Fibroblast of gingiva (primary cell): ENCODE results near the gene TLL2.

ENCODE experiments used
- DNase-seq: peaks from one replicate; pipeline ENCODE4 v3.0.0-alpha.2; 2011; ENCODE audit warnings: low read depth

The TLL2 gene

DNA sequence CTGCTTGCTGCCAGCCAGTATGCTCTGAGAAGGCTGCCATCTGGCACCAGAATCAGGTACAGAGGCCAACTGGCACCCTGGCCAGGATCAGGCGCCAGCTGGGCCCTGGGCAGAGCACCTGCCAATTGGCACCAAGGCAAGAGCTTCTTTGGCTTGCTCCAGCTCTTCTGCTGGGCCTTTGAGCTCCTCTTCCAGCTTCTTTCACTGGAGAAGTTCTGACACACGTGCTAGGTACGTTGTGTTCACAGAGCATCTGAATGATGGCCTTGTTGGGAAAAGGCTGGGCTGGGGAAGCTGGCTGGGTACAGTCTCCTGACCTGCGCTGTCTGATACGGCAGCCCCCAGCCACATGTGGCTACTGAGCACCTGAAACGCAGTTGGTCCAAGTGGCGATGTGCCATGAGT, 123.3 kb downstream of the TLL2 start:
- peak; percentile 11 for DNase-seq

DNA sequence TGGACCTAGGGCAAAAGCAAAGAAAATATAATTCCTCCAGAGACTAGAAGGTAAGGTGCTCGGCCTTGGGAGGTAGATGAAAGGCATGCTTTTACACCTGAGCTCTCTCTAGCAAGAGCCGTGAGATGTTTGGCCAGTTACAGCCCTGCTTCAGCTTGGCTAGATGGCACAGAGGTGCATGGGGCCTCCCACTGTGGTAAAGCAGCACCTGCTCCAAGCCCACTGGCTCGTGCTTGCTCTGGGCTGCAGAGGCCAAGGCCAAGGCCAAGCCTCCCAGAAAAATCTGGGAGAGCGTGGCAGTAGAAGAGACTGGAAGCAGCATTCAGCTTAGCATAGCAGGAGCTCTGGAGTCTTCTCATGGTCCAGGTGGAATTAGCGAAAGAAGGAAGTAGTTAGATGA, 123.9 kb downstream of the TLL2 start:
- DNase-seq, result no peak

DNA sequence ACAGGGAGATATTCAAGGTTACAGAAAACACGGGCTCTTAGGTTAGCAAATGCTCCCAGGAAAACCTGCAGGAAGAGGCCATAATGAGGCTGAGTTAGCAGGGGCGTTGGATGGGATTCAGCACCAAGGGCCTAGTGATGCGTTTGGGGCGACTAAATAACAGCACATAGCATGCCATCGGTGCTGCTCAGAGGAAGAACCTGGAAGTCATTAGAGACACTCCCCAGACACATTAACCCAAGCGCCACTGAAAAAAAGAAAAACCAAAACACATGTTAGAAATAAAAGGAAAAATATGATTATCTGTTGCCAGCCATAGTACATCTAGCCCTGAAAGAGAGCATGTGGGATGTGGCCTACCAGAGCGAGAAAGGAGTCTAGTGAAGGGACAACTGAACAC, 126.1 kb downstream of the TLL2 start:
- no peak for DNase-seq

DNA sequence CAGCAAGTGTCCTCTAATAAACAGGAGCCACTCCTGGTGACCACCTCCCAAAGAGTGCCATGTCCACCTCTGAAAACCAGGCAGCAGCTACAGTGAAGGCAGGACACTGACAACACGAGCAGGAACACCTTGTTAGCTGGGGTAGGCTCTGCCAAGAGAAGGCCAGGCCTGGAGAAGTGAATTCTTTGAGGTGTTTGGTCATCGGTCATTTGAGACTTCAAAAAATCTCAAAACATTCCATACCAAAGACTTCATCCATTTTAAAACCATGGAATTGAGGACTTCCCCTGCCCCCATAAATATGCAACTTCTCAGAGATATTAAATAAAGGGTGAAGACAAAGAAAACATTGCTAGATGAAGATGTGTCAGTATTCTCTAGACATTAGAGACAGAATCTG, 126.6 kb downstream of the TLL2 start:
- DNase-seq, result no peak

DNA sequence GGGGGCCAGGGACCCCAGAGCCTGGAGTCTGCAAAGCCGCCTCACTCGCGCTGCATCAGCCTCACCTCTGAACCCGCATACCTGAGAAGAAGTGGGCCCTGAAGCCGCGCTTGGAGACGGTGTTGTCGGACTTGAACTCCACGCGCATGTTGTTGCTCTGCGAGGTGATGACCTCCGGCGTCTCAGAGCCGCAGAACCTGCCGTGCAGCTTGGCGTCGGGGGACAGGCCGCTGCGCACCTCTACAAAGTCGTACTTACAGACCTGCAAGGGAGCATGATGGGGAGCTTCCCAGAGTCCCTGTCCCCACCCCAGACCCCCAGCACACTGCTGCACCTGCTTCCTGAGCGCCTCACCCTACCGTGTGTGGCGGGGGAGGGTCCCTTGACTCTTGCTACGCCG, 129.2 kb downstream of the TLL2 start:
- no peak for DNase-seq

DNA sequence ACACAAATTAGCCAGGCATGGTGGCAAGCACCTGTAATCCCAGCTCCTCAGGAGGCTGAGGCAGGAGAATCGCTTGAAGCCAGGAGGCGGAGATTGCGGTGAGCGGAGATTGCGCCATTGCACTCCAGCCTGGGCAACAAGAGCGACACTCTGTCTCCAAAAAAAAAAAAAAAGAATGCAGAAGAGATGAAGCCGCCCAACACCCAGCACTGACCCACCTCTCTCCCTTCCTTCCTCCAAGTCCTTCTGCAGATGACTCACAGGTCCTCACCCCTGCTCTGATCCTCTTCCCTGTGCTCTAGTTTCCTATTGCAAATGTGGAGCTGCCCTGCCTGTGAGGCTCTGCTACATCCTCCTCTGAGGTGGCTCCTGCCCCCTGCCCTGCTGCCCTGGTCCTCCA, 132.9 kb downstream of the TLL2 start:
- no peak for DNase-seq

DNA sequence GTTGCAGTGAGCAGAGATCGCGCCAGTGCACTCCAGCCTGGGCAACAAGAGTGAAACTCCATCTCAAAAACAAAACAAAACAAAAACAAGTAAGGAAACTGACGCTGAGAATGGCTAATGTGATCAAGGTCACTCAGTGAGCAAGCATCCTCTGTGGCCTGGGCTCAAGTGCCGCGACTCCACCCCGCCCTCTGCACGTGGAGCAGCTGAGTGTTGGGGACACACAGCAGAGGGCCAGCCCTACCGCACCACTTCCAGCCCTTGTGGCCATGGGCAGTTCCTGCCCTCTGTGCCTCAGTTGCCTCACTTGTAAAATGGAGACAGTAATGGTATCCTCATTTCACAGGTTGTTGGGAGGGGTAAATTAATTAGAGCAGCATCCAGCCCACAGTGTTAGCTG, 134.0 kb downstream of the TLL2 start:
- DNase-seq, result no peak

DNA sequence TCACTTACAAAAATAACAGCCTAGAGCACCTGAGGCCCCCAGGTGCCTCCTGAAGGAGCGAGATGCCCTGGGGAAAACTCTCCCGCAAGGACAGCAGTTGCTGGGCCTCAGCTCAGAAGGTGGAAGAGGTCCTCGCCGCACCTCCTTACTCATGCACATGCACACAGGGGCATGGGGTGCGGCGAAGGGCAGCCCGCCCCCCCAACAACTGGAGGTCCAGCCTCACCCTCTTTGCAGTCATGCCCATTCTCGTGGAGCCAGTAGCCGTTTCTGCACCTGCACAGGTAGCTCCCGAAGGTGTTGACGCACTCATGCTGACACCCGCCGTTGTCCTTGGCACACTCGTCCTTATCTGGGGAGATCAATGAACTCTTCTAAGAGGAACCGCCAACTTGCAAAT, 135.0 kb downstream of the TLL2 start:
- no peak for DNase-seq

DNA sequence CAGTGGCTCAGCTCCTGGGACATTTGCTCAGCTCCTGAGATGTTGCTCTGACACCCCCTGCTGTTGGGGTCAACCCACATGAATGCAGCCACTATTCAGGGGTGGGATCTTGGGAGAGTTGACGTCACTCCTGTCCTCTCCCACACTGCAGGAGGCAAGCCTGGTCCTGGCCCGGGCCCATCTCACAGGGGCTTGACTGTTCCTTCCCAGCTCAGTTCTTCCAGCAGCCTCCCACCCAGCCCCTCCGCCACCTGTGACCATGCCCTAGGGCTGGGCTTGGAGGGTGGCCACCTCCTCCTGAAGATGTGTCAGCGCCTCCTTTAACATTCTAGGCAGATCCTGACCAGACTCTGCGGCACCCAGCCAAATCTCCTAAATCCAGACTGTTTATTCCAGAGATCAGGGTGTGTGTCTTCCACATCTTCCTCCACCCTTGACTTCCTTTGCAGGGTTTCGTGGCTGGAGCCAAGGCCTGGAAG, 135.9 kb downstream of the TLL2 start:
- DNase-seq, result no peak

DNA sequence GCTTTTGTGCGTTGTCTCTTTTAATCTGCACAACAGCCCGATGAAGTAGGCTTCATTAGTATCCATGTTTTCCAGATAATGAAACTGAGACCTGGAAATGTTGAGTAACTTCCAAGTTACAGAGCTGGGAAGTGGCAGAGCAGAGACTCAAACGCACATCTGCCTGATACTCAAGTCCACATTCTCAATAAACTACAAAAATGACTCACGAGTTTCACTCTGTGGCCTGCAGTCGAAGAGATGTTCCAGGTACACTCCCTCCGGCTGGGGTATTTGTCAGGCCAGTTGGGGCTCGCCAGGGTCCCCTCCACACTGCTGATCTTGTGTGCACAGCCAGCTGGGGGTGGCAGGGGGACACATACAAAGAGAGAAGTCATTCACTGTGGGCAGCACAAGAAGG, 137.2 kb downstream of the TLL2 start:
- no peak for DNase-seq

DNA sequence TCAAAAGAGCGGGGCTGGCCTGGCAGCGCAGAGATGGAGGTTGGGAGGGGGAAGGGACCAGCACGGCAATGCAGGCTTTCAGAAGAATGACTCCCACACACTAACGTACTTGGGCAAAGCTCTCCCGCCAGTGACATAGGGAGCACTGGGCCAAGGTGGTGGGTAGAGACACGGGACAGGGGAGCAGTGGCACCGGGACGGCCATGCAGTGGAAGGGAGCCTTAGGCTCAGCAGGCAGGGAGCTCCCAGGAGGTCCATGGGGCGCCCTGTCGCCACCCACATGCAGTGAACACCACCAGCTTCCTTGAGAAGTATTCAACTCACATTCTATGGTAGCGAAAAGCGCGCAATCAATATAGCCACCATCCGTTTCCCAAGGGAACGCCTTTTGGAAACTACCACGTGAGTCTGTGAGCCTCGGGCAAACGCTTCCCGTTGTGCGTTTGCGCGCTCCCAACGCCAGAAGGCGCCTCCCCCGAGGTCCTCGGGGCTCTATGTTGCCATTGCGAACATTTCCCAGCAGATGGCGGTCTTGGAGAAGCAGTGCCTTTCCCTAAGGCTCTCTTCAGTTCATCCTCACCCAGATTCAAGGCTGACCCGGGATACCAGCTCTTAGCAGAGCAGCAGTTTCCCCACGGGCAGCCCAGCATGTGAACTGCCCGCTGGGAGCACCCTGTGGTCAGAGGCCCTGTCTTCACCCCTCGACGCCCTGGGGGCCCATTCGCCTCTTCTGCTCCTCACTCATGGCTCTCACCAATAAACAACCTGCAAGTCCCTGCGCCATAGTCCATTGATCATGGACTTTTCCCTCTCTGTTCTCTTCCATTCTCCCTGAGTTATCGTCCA, 138.5 kb downstream of the TLL2 start:
- peak; percentile 80 for DNase-seq

DNA sequence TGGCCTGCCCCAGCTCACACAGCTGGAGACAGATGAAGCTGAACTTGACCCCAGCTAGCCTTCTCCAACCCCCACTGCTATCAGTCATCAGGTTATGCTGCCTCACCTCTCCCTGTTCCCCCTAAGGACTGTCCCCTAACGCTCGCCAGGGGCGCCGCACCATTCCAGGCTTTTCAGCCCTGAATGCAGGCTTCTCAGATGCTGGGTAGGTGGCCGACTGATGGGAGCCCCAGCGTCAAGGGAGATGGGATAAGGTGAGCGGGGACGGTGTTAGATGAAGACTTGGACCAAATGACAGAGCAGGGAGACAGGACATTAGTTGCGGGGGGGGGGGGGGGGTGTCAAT, 139.1 kb downstream of the TLL2 start:
- DNase-seq, result no peak

DNA sequence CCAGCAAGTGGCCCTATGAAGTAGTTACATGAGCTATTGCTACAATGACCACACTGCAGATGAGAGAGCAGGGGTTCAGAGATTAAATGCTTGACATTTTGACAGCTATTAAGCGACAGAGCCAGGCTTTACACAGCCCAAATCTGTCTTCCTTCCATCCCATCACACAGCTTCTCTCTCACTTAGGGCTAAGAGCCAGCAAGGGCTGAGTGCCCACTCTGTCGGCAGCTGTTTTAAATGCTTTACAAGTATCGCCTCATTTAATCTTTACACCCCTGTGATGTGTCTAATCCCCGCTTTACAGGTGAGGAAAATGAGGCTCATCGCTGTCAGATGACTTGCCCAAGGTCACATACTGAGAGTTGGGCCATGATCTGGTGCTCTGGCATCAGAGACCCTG, 139.7 kb downstream of the TLL2 start:
- DNase-seq, result no peak

DNA sequence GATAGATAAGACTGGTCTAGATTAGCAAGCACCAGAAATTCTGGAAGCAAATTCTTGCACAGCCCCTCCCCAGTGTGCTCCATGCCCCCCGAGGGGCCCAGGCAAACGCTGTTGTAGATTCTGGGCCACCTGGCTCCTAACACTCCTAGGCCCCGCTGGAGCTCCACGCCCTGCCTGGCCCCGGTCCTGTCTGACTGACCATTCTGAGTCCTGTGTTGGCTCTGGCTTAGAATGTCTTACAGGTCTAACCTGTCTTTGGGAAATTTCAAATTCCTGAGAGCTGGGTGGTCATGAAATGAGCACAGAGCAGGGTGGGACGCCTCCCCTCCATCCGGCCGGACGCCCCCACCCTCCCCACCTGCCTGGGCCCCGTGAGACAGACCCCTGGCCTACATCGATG, 142.4 kb downstream of the TLL2 start:
- no peak for DNase-seq

DNA sequence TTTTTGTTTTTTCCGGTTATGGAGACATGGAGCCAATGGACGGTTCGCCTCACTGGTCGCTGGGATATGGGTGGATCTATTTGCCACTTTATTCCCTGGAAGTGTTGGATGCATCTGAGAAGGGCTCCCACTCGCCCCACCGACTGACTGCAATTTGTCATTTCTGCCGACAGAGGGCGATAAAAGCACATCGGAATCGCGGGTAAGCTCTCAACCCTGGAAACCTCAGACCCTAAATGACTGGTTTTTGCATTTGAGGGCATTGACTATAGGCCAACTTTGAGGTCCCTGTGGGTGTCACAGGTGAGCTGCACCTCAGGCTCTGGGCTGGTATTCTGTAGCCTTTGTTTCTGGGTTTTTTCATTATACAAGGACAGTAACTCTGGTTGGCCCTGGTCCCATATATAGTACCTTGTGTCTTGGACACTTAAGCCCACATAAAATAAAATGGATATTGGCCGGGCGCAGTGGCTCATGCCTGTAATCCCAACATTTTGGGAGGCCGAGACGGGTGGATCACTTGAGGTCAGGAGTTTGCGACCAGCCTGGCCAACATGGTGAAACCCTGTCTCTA, 143.1 kb downstream of the TLL2 start:
- DNase-seq, result peak; percentile 5

DNA sequence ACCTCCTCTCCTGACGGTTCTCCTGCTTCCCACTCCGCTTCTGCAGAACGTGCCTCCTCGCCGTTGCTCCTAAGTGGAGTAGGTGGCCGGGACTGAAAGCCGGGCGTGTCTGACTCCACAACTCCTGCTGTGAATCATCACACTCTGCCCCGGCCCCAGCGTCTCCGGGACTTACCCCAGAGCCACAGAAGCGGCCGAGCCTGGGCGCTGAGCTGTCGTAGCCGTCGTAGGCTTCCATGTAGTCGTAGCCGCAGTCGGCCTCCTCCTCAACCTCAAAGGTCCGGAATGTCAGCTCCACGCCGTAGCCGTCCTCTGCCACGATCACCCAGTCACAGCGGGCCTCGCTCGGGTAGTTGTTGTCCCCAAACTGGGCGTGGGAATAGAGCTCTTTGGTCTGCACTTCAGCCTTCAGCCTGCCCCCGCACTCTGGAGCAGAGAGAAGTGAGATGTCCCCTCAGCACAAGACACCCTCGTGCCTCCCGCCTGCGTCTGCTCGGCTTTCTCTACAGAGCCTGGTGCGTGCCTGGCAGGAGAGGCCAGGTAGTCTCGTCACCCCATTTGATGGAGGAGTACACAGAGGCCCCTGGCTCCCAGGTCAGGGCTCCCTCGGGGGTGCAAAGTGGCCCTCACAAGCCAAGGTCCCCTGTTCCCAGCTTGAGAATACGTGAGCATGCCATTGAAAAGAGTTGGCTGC, 143.7 kb downstream of the TLL2 start:
- DNase-seq, result no peak

DNA sequence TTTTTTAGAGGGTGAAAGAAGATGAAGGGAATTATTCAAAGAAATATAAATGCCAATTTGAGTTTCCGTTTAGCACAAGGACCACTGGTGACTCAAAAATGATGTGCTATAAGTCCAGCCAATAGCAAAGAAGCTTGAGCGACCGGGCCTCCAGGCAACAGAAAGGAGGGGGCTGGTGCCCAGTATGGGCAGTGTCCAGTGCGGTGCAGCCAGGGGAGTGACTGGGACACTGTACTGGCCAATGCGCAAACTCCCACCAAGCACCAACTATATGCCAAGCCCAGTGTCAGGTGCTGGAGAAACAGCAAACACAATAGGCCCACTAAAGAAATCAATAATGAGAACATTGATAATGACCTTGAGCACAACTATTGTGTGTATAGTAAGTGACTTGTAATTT, 144.8 kb downstream of the TLL2 start:
- no peak for DNase-seq

DNA sequence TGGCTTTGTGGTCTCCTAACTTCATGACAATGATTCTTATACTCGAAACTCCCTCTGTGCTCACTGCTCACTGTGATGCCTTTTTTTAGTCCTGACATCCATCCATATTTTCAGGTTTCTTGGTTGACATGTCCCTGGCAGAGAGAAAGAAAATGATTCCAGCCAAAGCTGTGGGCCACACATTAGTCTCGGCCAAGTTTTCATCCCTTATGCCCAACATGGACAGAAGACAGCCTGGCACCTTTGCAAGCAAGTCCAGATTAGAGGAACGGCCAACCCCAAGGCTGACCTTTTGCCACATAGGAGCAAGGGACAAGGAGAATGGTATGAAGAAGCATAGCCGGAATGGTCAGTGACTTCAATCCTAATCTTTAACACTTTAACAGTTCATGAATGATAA, 146.3 kb downstream of the TLL2 start:
- DNase-seq, result no peak

DNA sequence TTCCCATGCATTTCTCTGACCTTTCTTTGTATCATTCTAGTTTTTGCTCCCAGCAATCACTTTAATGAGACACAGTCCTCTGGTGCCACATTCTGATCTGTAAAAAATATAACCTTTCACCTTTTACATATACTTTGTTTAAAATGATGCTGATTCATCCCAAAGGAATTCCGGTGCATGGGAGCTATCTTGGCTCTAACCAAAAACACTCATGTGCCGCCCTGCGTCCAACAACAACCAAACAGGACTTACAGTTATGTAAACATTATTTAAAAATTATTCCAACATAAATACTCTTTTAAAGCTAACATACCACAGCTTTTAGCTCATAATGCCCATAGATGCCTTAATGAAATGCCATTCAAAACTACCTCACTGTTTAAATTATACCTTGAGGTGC, 147.2 kb downstream of the TLL2 start:
- peak; percentile 56 for DNase-seq

DNA sequence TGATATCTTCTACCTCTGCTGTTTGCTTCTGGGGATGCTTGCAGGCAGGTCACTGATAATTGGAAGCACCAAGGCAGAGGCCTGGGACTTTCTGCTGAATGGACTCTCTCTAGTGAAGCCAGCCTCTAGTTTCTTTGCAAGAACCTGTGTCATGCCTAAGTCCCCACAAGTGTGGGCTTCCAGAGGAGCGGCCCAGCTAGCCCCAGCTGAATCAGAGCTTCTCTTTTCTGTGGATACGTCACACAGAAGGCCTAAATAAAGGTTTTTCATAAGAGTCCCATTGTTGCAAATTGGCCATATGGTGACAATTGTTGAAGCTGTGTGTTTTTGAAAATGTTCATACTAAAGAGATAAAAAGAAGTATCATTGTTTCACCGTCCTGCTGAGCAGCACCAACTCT, 148.2 kb downstream of the TLL2 start:
- no peak for DNase-seq

DNA sequence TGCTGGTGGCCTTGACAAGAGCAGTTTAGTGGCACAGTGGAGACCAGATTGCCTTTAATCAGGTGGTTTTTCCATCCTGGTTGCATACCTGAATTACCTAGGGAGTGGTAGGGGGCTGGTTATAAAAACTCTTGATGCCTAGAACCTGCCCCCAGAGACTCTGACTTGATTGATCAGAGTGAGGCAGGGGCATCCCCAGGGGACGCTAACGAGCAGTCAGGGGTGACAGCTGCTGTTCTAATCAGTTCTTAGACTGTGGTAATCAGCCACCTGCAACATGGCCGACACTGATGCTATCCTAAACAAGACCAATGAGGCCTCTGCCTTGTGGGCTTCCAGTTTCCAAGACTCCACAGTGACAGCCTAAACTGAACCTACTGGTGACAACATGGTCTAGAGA, 153.0 kb downstream of the TLL2 start:
- DNase-seq, result no peak

DNA sequence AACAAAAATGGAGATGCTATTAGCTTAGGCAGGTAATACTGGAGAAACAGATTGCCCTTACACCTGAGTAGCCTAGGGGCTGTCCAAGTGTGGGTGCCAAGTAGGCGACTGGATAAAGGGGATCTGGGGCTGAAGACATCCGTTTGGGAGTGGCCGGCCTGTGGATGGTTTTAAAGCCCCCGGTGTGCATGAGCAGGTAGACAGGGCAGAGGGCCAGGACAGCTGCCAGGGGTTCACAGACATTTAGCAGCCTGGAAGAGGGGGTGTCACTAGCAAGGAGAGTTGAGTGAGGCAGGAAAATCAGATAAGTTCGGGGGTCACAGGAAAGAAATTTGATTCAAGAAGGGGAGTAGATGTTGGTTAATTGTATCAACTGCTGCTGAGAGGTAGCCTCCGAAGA, 153.4 kb downstream of the TLL2 start:
- DNase-seq, result no peak

DNA sequence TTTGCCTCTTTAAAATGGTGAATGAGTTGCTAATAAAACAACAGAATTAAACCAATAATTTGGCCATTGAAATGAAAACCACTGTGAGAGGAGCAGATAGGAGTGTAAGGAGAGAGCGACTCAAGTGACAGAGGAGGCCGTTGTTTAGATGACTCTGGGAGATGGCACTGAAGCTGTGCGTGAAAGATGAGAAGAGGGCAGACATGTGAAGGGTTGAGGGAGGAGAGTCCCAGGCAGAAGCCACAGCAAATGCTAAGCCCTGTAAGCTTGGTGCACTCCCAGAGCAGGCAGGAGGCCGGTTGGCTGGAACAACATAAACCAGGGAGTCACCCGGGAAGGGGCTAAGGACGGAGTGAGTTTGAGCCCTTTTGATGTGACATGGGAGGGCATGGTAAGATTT, 154.1 kb downstream of the TLL2 start:
- no peak for DNase-seq
